HG02981 (cell line): ENCODE measurements around the gene CTAGE1.
"Not testable (repeated sequence)": the region's sequence is repeated elsewhere in the genome, so short reads cannot be mapped to it uniquely, and the experiment has no call there.

Experiments
- ATAC-seq: cut with Tn5 transposase; IDR thresholded peaks from one replicate; pipeline ENCODE4 v1.9.1; 2021; ENCODE audit warnings: mild to moderate bottlenecking, moderate library complexity; ENCODE audit not compliant: unreplicated experiment

The CTAGE1 gene, protein sequence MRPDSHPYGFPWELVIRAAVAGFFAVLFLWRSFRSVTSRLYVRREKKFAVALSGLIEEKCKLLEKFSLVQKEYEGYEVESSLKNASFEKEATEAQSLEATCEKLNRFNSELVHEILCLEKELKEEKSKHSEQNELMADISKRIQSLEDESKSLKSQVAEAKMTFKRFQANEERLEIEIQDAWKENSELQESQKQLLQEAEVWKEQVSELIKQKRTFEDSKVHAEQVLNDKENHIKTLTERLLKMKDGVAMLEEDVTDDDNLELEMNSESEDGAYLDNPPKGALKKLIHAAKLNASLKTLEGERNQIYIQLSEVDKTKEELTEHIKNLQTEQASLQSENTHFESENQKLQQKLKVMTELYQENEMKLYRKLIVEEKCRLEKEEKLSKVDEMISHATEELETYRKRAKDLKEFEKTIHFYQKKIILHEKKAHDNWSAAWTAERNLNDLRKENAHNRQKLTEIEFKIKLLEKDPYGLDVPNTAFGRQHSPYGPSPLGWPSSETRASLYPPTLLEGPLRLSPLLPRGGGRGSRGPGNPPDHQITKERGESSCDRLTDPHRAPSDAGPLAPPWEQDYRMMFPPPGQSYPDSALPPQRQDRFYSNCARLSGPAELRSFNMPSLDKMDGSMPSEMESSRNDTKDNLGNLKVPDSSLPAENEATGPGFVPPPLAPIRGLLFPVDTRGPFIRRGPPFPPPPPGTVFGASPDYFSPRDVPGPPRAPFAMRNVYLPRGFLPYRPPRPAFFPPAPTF

DNA sequence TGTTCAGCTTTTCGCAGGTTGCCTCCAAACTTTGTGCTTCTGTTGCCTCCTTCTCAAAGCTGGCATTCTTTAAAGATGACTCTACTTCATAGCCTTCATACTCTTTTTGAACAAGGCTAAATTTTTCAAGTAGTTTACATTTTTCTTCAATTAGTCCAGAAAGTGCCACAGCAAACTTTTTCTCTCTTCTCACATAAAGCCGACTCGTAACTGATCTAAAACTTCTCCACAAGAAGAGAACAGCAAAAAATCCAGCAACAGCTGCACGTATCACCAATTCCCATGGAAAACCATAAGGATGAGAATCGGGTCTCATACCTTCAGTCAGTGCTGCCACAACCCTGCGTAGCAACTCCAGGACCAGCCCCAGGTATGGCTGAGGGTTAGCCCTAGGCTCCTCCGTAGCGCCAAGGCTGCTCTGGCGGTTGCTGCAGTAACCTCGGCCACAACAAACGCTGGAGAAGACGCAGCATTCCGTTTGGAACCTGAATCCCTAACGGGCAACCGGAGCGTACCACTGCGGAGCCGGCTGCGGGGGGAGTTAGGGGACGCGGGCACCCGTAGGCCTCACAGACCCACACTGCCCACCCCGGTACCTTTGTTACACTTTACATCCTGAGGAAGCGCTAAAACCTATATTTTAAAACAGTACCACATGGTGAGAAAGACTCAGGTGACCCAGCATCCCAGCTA lies at the start of gene CTAGE1:
Gene CTAGE1, minus strand, starts transcription at position 420 of the 693 bp plus-strand sequence. Its CDS starts 104 bp downstream, at position 316.
- no peak for ATAC-seq

DNA sequence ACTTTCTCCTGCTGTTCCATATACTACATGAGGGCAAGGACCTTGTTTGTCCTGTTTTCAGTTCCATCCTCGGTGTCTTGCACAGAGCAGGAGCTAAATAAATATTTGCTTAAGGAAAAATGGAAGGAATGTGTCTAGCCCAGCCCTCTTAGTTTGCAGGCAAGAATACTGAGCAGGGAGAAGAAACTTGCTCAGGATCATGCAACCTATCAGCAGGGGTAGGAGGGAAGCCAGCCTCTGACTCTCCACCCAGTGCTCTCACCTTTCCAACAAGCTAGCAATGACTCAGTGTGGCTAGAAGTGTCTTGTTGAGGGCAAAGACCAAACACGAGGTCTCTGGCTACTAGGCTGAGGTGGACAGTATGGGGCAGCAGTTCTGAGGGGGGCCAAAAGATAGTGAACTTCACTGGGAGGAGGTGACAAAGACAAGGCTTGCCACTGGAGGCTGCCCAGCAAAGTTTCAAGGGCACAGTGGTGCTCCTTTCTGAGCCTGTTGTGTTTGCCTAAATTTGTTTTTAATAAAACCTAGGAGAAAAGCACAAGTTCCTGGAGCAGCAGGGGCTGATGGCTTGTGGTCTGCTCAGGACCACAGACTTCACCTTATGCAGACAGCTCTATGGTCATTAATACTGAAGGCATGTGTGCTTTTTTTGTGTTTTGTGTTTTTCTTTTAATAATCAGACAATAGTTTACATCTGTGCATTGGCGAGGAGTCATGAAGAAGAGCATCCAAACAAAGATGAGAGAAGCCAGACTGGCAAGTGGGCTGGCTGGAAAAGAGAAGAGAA lies 49.1 kb upstream of the CTAGE1 start:
- ATAC-seq = no peak

DNA sequence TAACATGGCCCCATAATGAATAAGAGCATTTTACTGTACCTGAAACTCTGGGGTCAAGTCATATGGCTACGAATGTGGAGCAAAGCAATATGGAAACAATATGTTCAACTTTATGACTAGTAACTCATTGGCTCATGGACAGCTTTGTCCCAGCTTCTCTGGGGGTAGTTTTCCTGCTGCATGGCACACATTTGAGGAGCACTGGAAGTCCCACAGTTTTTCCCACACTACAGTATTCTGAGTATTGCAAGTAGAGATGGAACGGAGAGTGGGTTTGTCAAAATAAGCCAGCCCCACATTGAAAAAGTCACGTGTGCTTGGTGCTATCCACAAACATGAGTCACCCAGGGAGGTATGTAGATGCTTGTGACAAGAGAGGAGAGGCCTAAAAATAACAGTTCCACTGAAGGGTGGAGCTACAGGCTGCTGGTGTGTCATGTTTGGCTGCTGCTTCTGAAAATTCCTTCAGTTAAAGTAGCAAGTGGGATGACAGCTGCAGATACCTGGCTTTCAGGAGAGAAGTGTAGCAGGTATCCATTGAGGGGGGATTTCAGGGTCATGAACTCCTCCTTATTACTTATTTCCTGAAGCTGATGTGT lies 48.2 kb upstream of the CTAGE1 start:
- no peak for ATAC-seq

DNA sequence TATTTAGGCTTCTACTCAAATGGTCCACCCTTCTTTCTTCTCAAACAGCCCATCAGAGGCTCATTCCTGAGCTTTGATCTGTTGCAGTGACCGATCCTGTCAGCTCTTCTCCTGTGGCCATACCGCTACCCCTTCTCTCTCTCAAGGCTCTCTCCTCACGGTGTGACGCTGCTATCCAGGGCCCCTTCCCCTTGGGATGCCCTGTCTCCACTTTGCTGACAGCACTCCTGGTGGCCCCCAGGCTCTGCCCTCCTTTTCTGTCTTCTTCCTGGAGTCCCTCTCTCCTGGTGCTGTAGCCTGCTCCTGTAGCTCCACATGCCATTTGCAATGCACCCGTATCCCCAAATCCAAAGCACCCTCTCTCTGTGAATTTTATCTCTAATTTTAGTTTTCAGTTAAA lies 45.4 kb upstream of the CTAGE1 start:
- ATAC-seq = no peak

DNA sequence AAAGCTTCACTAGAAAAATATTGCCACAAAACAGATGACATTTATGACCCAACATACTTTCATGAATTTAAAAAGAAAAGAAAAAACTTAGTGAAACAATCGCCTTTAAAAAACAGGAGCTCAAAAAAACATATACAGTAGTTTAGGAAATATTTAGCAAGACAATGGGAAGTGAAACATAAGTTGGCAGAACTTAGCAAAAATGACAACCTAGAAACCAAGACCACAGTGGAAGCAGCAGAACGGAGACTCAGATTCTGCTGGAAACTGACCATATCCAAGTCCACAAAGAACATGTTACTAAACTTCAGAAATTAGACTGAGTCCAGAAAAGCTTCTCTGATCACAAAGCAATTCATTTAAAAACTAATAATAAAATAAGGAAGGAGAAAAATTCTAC lies 41.8 kb upstream of the CTAGE1 start:
- ATAC-seq = no peak

DNA sequence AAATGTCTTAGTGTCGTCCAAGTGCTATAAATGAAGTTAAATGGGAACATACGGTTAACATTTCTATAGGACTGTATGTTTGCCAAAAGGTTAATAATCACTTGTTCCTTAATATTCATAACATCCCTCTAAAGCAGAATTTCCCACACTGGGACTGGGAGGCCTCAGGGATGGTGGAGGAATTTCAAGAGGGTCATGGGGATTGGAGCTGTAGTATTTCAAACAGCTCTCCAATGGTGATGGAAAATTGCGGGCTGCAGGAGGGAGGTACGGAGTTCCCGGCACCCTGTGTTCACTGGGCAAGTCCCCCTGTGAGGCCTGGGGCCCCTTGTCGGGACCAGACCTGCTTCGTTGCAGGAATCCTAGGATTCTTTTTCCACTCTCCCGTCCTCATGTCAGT lies 39.8 kb upstream of the CTAGE1 start:
- no peak for ATAC-seq

DNA sequence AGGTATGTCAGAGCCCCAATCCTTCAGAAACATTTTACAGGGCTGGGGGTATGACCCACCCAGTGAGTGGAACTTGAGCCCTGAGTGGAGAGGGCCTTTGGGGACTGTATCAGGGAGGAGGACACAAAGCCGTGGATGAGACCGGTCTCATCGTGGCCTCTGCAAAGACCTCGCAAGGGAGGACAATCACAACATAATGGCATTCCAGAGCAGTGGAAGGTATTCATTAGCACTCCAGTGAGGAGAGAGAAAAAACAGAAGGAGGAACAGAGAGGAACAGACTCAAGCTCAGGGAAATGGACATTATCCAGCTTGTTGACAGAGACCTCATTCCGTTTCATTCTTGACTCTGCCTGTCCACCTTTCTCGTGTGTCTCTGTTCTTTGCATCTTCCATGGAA lies 38.8 kb upstream of the CTAGE1 start:
- no peak for ATAC-seq

DNA sequence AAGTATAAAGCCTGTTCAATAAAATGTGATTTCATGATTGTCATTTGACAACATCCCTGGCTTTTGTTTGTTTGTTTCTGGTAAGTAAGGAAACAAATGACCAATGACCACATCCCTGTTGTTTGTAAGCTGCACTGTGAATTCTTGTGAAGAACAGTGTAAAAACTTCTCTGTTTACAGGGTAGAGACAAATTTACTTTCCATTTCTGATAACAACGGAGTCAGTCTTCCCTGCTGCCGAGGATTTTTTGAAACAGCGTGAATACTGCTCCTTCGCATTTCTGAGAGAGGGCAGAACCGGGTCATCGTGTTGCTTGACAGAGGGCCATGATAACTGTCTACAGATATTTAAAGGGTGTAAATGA lies 38.4 kb upstream of the CTAGE1 start:
- no peak for ATAC-seq

DNA sequence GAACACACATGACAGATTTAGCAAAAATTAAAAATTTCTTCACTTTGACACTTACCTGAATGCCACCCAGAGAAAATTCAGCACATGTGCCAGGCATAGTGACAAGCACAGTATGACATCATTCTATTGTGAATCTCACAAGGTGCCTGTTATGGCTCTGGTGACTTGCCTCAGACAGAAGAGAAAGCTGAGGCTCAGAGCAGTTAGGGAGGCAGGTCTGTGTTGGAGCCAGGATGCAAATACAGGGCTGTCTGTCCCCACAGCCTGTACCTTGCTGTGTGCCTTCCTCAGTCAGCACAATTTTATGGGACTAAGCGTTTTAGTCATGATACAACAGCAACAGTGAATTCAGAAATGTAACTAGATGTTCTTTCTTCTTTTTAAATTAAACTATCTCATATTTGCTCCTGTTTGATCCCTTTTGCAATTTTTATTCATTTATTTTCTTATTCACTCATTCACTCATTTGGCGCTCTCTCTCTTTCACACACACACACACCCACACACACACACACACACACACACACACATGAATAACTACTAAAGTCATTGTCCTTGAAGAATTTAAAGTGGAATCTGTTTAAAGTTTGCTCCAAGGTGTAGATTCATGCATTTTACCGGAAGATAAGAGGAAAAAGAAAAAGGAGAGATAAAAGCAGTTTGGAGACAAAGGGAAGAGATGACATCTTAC lies 37.9 kb upstream of the CTAGE1 start:
- no peak for ATAC-seq

DNA sequence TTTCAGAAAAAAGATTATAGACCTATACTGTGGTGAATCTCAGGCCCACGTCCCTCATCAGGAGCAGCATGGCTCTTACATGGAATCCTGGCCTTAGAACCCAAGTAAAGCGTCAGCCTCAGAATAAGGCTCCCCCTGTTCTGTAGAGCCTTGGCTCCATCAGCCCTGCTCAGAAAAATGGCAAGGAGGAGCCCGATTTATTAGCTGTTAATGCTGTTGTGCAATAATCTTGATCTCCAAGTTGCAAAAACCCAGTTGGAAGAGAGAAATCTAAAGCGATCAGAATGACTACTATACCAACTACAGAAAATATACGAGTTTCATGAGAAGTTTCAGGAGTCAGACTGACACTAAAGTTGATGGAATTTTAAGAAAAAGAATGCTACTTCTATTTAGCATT lies 35.6 kb upstream of the CTAGE1 start:
- no peak for ATAC-seq

DNA sequence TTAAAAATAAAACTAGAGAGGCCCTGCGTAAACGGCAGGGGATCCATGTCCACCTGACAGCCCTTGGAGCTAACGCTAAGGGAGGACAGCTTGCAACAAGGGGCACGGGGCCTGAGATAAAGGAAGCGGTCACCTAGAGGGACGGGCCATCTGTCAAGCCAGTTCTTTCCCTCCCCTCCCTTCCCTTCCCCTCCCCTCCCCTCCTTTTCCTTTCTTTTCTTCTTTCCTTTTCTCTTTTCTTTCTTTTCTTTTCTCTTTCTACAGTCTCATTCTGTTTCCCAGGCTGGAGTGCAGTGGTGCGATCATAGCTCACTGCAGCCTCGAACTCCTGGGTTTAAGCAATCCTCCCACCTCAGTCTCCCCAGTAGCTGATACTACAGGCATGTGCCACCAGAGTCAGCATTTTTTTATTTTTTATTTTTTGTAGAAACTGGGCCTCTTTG lies 34.5 kb upstream of the CTAGE1 start:
- ATAC-seq = no peak

DNA sequence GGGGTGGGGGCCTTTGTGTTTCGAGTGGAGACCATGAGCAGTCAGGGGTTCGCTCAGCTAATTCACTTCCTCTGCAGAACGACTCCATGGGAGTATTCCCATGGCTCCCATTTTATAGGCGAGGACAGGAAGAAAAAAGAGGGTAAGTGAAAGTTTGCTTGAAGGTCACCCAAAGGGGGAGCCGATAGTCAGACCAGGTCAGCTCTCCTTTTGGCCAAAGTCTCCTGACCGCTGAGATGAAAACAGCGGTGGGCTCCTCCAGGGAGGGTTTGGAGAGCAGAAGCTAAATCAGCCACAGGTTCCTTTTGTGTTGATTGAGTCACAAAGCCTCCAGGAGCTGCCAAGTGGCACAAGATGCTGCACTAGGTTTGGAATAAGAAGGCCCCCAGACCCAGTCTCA lies 34.1 kb upstream of the CTAGE1 start:
- no peak for ATAC-seq

DNA sequence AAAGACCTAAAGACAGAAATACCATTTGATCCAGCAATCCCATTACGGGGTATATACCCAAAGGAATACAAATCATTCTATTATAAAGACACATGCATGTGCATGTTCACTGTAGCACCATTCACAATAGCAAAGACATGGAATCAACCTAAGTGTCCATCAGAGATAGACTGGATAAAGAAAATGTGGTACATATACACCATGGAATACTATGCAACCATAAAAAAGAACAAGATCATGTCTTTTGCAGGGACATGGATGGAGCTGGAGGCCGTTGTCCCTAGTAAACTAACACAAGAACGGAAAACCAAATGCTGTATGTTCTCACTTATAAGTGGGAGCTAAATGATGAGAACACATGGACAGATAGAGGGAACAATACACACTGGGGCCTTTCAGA lies 33.1 kb upstream of the CTAGE1 start:
- not testable (repeated sequence) for ATAC-seq

DNA sequence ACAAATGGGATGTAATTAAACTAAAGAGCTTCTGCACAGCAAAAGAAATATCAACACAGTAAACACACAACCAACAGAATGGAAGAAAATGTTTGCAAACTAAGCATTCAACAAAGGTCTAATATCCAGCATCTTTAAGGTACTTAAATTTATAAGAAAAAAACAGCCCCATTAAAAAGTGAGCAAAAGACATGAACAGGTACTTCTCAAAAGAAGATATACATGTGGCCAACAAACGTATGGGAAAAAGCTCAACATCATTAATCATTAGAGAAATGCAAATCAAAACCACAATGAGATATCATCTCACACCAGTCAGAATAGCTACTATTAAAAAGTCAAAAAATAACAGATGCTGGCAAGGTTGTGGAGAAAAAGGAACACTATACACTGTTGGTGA lies 32.6 kb upstream of the CTAGE1 start:
- ATAC-seq = not testable (repeated sequence)

DNA sequence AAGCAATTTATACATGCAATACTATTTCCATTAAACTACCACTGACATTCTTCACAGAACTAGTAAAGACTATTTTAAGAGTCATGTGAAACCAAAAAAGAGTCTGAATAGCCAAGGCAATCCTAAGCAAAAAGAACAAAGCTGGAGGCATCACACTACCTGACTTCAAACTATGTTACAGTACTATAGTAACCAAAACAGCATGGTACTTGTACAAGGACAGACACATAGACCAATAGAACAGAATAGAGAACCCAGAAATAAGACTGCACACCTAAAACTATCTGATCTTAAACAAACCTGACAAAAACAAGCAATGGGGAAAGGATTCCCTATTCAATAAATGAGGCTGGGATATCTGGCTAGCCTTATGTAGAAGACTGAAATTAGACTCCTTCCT lies 32.0 kb upstream of the CTAGE1 start:
- not testable (repeated sequence) for ATAC-seq

DNA sequence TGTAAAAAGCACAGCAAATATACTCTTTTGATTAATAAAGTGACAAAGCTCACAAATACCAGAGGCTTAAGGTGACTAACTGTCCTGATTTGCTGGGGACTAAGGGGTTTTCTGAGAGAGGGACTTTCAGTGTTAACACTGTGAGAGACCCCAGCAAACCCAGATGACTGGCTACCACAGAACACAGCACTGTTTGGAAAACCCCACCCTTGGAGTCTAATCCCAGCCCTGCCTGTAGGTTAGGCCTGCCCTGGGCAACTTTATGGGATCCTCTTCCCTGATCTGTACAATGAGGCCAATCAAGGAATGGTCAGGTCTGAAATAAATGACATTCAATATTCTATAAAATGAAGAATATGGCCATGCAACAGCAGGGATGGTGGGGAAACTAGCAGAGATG lies 30.5 kb upstream of the CTAGE1 start:
- no peak for ATAC-seq

DNA sequence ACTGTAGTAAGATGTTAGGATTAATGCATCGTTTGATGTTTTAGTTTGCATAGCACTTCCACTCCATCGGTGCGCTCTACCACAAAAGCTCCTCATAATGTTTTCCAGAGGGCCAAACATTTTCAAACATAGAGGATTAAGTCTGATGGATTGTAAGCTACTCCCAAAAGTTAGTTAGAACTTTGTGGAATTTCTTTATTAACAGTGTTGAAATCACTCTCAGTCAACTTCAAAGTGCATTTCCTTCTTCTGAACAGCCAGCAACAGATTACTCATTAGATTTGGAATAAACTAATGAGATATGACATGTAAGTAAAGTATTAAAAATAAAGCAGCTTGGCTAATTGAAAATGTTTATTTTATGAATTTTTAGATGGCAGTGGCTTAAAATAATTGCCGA lies 30.1 kb upstream of the CTAGE1 start:
- no peak for ATAC-seq

DNA sequence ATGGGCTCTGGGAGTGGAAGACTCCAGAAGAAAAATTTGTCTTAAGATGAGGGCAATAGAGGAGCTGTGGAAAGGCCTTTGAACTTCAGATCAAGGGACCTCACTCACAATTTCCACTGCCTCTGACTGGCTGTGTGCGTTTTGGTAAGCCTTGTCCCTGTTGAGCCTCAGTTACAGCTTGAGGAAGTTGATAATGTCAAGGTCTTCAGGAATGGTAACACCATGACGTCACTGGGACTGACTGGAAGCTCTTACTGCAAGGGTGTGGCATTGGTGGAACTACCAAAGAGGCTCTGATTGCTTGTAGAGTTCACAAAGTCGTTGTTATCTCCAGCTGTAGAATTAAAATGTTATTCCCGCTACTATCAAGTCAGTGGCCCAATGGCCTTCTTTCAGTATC lies 29.2 kb upstream of the CTAGE1 start:
- ATAC-seq = no peak

DNA sequence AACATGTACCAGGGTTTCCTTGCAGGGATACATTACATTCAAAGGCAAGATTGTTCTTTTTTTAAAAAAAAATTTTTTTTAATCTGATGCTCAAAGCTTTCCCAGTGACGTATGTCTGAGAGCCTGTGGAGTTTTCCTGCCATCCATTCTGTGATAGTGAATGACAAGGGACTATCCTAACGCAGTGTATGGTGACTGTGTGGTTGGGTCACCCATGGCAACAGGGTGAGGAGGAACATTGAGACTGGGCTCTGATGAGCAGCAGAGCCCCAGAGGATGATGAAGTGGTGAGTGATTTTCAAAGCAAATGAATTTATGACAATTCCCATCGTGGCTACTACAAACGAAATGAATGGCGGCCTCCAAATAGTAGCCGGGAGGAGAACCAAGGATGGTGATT lies 28.6 kb upstream of the CTAGE1 start:
- ATAC-seq = no peak

DNA sequence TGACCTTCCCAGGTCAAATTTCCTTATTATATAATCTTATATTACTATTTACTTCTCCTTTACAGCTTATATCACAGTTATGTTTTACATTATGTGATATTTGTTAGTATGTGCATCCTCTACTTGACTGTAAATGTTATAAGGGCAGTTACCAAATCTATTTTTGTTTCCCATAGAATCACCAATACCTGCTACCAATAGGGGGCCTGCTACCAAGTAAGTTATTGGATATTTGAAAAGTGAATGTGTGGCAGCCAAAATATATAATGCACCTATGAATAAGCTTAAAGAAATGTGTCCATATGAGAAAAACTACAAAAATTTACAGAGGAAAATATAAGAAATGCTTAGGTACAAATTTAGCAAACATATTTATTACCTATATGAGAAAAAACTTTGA lies 23.9 kb upstream of the CTAGE1 start:
- no peak for ATAC-seq
